H1 (cell line): Measurements from ENCODE around the gene TMEM89. TPM values are rescaled to one million over a fixed set of nuclear protein-coding genes. Genes with fewer than 3 reads are reported as not detected.

ENCODE experiments used
- CTCF ChIA-PET: fragments of 300-600 bp; sonication (Branson Sonifier 250); formaldehyde crosslinking; loops from one replicate; lab custom pipeline; 2021; ENCODE audit not compliant: partially characterized antibody; lab: Charles Lee
- POLR2A ChIA-PET: fragments of 300-600 bp; sonication (Branson Sonifier 250); formaldehyde crosslinking; loops from one replicate; lab custom pipeline; 2021; ENCODE audit warnings: inconsistent platforms; ENCODE audit not compliant: partially characterized antibody; lab: Charles Lee
- DNase-seq, 2 experiments: peaks; one replicate each; pipeline versions ENCODE4 v3.0.0 to v3.0.0-alpha.2; 2010 to 2022; ENCODE audit warnings: low spot score in 2 of 2, low read depth in 1 of 2, mixed read lengths in 1 of 2
- FAIRE-seq: peaks from 2 replicates; lab custom pipeline; 2011; peaks lifted over from hg19 to GRCh38; lab: Jason Lieb, UNC
- H2AFZ ChIP-seq: 2 replicates; pipeline ENCODE4 v1.8.1; 2012; ENCODE audit warnings: low read length, inconsistent platforms
- H2AK5ac ChIP-seq: 2 replicates; pipeline ENCODE4 v1.6.1; 2013; ENCODE audit warnings: low read depth, low read length
- H2BK120ac ChIP-seq: replicated peaks from 2 replicates; pipeline ENCODE3; 2013; ENCODE audit warnings: low read depth, low read length, inconsistent platforms
- H2BK12ac ChIP-seq: 2 replicates; pipeline ENCODE4 v1.6.1; 2013; ENCODE audit warnings: low read depth, low read length
- H2BK15ac ChIP-seq: 2 replicates; pipeline ENCODE4 v1.6.1; 2013; ENCODE audit warnings: low read length
- H2BK20ac ChIP-seq: 2 replicates; pipeline ENCODE4 v1.6.1; 2013; ENCODE audit warnings: low read length
- H2BK5ac ChIP-seq: 2 replicates; pipeline ENCODE4 v1.6.1; 2013; ENCODE audit warnings: low read depth, low read length
- H3K14ac ChIP-seq: 2 replicates; pipeline ENCODE4 v1.6.1; 2013; ENCODE audit warnings: inconsistent platforms; ENCODE audit not compliant: insufficient read length
- H3K18ac ChIP-seq: 2 replicates; pipeline ENCODE4 v1.6.1; 2013; ENCODE audit warnings: low read length; ENCODE audit errors: extremely low read depth
- H3K23ac ChIP-seq: 2 replicates; pipeline ENCODE4 v1.6.1; 2013; ENCODE audit warnings: inconsistent platforms; ENCODE audit not compliant: insufficient read length
- H3K23me2 ChIP-seq: 2 replicates; pipeline ENCODE4 v1.6.1; 2013; ENCODE audit warnings: low read depth, low read length
- H3K27ac ChIP-seq: 2 replicates; pipeline ENCODE4 v1.6.1; 2011; ENCODE audit warnings: low read depth, low read length, inconsistent platforms
- H3K27me3 ChIP-seq, 4 experiments: replicated peaks in 1 of 4; 1 replicate in 1 of 4; 2 replicates in 3 of 4; pipeline versions ENCODE4 v1.6.1 to v1.8.1; 2011 to 2013; ENCODE audit warnings: low read length in 3 of 4, mild to moderate bottlenecking in 3 of 4, inconsistent platforms in 2 of 4, mixed read lengths in 2 of 4, moderate library complexity in 1 of 4; ENCODE audit not compliant: control insufficient read depth in 3 of 4, insufficient read depth in 3 of 4; ENCODE audit errors: extremely low read depth in 1 of 4
- H3K36me3 ChIP-seq, 4 experiments: 2 replicates each; pipeline versions ENCODE4 v1.6.1 to v1.8.1; 2011 to 2013; ENCODE audit warnings: mild to moderate bottlenecking in 4 of 4, low read length in 3 of 4, moderate library complexity in 2 of 4, control low read depth in 1 of 4, inconsistent platforms in 1 of 4; ENCODE audit not compliant: insufficient read depth in 4 of 4, control insufficient read depth in 2 of 4
- H3K4ac ChIP-seq: replicated peaks from 2 replicates; pipeline ENCODE3; 2013; ENCODE audit warnings: low read length, low read depth, mixed read lengths, inconsistent platforms; ENCODE audit not compliant: insufficient read length
- H3K4me1 ChIP-seq, 4 experiments: replicated peaks in 1 of 4; 1 replicate in 1 of 4; 2 replicates in 3 of 4; pipeline versions ENCODE4 v1.6.1 to v1.8.1; 2011 to 2013; ENCODE audit warnings: low read length in 3 of 4, inconsistent platforms in 2 of 4, mixed read lengths in 1 of 4; ENCODE audit not compliant: insufficient read depth in 4 of 4, control insufficient read depth in 3 of 4
- H3K4me2 ChIP-seq, 2 experiments: 2 replicates each; pipeline versions ENCODE4 v1.6.1 to v1.8.1; 2011 to 2013; ENCODE audit warnings: low read depth in 2 of 2, low read length in 2 of 2, control low read depth in 1 of 2, inconsistent platforms in 1 of 2, mild to moderate bottlenecking in 1 of 2; ENCODE audit not compliant: insufficient read depth in 1 of 2
- H3K4me3 ChIP-seq, 4 experiments: fragments of 200-600, 300-600 bp in 1 of 4; sonication (generic), shearing (Covaris generic), sonication (Bioruptor Twin) in 1 of 4; 2 replicates each; pipeline versions ENCODE4 v1.5.1 to v1.8.1; 2011 to 2016; ENCODE audit warnings: low read length in 4 of 4, low read depth in 3 of 4, control low read depth in 2 of 4, inconsistent platforms in 2 of 4, mild to moderate bottlenecking in 2 of 4, mixed read lengths in 1 of 4, moderate library complexity in 1 of 4; ENCODE audit not compliant: insufficient read depth in 2 of 4; ENCODE audit errors: extremely low read depth in 1 of 4
- H3K56ac ChIP-seq: replicated peaks from 2 replicates; pipeline ENCODE3; 2013; ENCODE audit warnings: low read depth, mild to moderate bottlenecking, mixed read lengths, low read length, inconsistent platforms; ENCODE audit not compliant: insufficient read length
- H3K79me1 ChIP-seq: 2 replicates; pipeline ENCODE4 v1.6.1; 2013; ENCODE audit warnings: low read depth, low read length, control low read depth
- H3K79me2 ChIP-seq, 2 experiments: 2 replicates each; pipeline versions ENCODE4 v1.6.1 to v1.8.1; 2012 to 2013; ENCODE audit warnings: low read length in 2 of 2, mild to moderate bottlenecking in 2 of 2, inconsistent platforms in 1 of 2; ENCODE audit not compliant: insufficient read depth in 2 of 2, control insufficient read depth in 1 of 2
- H3K9ac ChIP-seq, 4 experiments: replicated peaks in 1 of 4; 1 replicate in 1 of 4; 2 replicates in 3 of 4; pipeline versions ENCODE4 v1.6.1 to v1.8.1; 2011 to 2013; ENCODE audit warnings: low read depth in 3 of 4, low read length in 3 of 4, control low read depth in 2 of 4, mild to moderate bottlenecking in 2 of 4, moderate library complexity in 2 of 4, inconsistent platforms in 1 of 4; ENCODE audit errors: extremely low read depth in 1 of 4
- H3K9me3 ChIP-seq, 2 experiments: 2 replicates each; pipeline versions ENCODE4 v1.6.1 to v1.8.1; 2012 to 2013; ENCODE audit warnings: mild to moderate bottlenecking in 2 of 2, moderate library complexity in 2 of 2, control low read depth in 1 of 2, inconsistent platforms in 1 of 2, low read depth in 1 of 2, low read length in 1 of 2, mixed read lengths in 1 of 2; ENCODE audit not compliant: insufficient read depth in 2 of 2
- H4K20me1 ChIP-seq, 2 experiments: replicated peaks in 1 of 2; 2 replicates each; pipeline versions ENCODE3 to v1.8.1; 2011 to 2013; ENCODE audit warnings: inconsistent platforms in 2 of 2, low read length in 2 of 2, mild to moderate bottlenecking in 1 of 2; ENCODE audit not compliant: insufficient read depth in 2 of 2, control insufficient read depth in 1 of 2
- H4K5ac ChIP-seq: 2 replicates; pipeline ENCODE4 v1.6.1; 2013; ENCODE audit warnings: low read length, low read depth, mixed read lengths, inconsistent platforms; ENCODE audit not compliant: insufficient read length
- H4K8ac ChIP-seq: 2 replicates; pipeline ENCODE4 v1.8.0; 2013; ENCODE audit warnings: mild to moderate bottlenecking, moderate library complexity, low read length, inconsistent platforms; ENCODE audit not compliant: insufficient read depth; ENCODE audit errors: extremely low read depth
- H4K91ac ChIP-seq: replicated peaks from 2 replicates; pipeline ENCODE3; 2013; ENCODE audit warnings: low read length, mixed read lengths, inconsistent platforms; ENCODE audit not compliant: insufficient read length
- BRCA1 ChIP-seq: IDR thresholded peaks from 2 replicates; pipeline ENCODE4 v1.6.1; 2012; ENCODE audit warnings: low read depth, low read length, improper control_type of control experiment
- CHD1 ChIP-seq: IDR thresholded peaks from 2 replicates; pipeline ENCODE4 v1.6.1; 2012; ENCODE audit warnings: low read depth, low read length, improper control_type of control experiment
- CHD2 ChIP-seq: IDR thresholded peaks from 2 replicates; pipeline ENCODE4 v1.6.1; 2012; ENCODE audit warnings: low read length, improper control_type of control experiment
- CTBP2 ChIP-seq: IDR thresholded peaks from 2 replicates; pipeline ENCODE4 v1.7.0; 2011; ENCODE audit warnings: borderline replicate concordance, mild to moderate bottlenecking, moderate library complexity, mixed read lengths, low read length; ENCODE audit not compliant: insufficient read depth, insufficient read length
- JUND ChIP-seq: IDR thresholded peaks from 2 replicates; pipeline ENCODE4 v1.6.1; 2011; ENCODE audit warnings: mild to moderate bottlenecking, improper control_type of control experiment, low read length
- POU5F1 ChIP-seq: IDR thresholded peaks from 2 replicates; pipeline ENCODE4 v1.6.1; 2011; ENCODE audit warnings: low read depth, mild to moderate bottlenecking, low read length, moderate library complexity
- RBBP5 ChIP-seq: IDR thresholded peaks from 2 replicates; pipeline ENCODE4 v1.7.1; 2012; ENCODE audit warnings: low read depth, mild to moderate bottlenecking, inconsistent platforms, low read length, moderate library complexity, borderline replicate concordance
- RNF2 ChIP-seq: fragments of 200-900, 300-1000 bp; sonication (generic); IDR thresholded peaks from 2 replicates; pipeline ENCODE4 v1.7.1; 2016; ENCODE audit warnings: borderline replicate concordance, low read depth, mild to moderate bottlenecking, antibody characterized with exemption, low read length; ENCODE audit not compliant: poor library complexity, severe bottlenecking; ENCODE audit errors: missing control alignments
- SIRT6 ChIP-seq: IDR thresholded peaks from one replicate; pipeline ENCODE4 v1.7.1; 2012; ENCODE audit warnings: low read length, inconsistent platforms
- SP4 ChIP-seq: IDR thresholded peaks from 2 replicates; pipeline ENCODE4 v1.6.1; 2012; ENCODE audit warnings: low read length, inconsistent platforms
- SRF ChIP-seq: IDR thresholded peaks from 2 replicates; pipeline ENCODE4 v1.6.1; 2011; ENCODE audit warnings: mild to moderate bottlenecking, low read depth, low read length, moderate library complexity
- WGBS, 2 experiments: shearing (Covaris generic) in 1 of 2; methylation state at CpG; one replicate each; pipeline versions ENCODE4 v1.1.6 to v1.1.7; 2013 to 2015; ENCODE audit warnings: low lambda C conversion rate in 2 of 2, mixed read lengths in 2 of 2, inconsistent platforms in 1 of 2, low coverage in 1 of 2, missing lambda C conversion rate in 1 of 2; ENCODE audit not compliant: insufficient replicate concordance in 2 of 2, insufficient coverage in 1 of 2, insufficient read length in 1 of 2; ENCODE audit errors: extremely low coverage in 1 of 2, missing lambda C conversion rate in 1 of 2; 5-methylcytosine and 5-hydroxymethylcytosine counted together
- polyA plus RNA-seq, 7 experiments: library from polyadenylated mRNA; depleted of rRNA in 3 of 7; stranded (reverse) in 5 of 7; unstranded in 2 of 7; fragments of >200 nt in 5 of 7; fragments of 200-250 nt in 2 of 7; gene quantifications; 1 replicate in 5 of 7; 2 replicates in 1 of 7; 4 replicates in 1 of 7; pipeline versions ENCODE4 v1.2.1 to v1.2.3, GENCODE V29; 2011 to 2013; ENCODE audit warnings: missing spikeins in 2 of 7, mixed read lengths in 2 of 7
- total RNA-seq: library from RNA; stranded (reverse); fragmentation: NEBNext Ultra II Directional; extraction: Animal tissue kit (Norgen Biotek cat#: 25700); gene quantifications from 2 replicates; pipeline ENCODE4 v1.2.1, GENCODE V29; 2021
- TF ChIP-seq, protein P1 (sequence below): IDR thresholded peaks from 2 replicates; pipeline ENCODE4 v1.6.1; 2011; ENCODE audit warnings: low read depth, mild to moderate bottlenecking, low read length; ENCODE audit not compliant: insufficient read depth
- TF ChIP-seq, protein P2 (sequence below): IDR thresholded peaks from 2 replicates; pipeline ENCODE4 v1.6.1; 2012; ENCODE audit warnings: inconsistent platforms

TMEM89 gene
- total and polyA plus RNA-seq, 2 of the 8 experiments (the other 6 are each of a cell fraction or from before 2014, with no cell fraction given): not detected

DNA sequence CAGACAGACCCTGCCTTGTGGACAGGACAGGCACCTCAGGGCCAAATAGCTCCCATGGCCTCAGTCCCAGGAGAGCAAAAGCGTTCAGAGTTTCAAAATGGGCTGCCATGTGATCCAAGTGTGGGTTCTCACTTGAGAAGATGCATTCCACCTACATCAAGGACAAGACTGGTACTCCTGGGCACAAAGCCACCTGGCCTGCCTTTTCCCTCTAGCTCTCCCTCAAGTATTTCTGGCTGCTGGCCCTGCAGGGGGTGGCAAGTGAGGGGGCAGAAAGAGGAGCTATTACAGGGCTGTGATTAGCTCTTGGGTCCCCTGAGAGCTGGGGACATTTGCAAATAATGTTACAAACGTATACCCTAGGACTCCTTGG lies 20.0 kb downstream of the TMEM89 start:
- peaks cover 4 to 43% of the 10 kb centered on the region in 2 experiments for H4K20me1 ChIP-seq
- H3K27ac ChIP-seq: no peak overlapping the region
- no peak overlapping the region for H2BK120ac ChIP-seq
- H3K4me3 ChIP-seq: no peak overlapping the region
- H2BK20ac ChIP-seq: no peak overlapping the region
- no peak overlapping the region for H3K9ac ChIP-seq
- no peak overlapping the region for H3K23ac ChIP-seq
- H3K4me1 ChIP-seq: no peaks in the 10 kb centered on the region
- no peaks in the 10 kb centered on the region for H3K23me2 ChIP-seq
- H3K9me3 ChIP-seq: no peaks in the 10 kb centered on the region
- H4K91ac ChIP-seq: no peak overlapping the region
- H3K79me1 ChIP-seq: peaks cover 2% of the 10 kb centered on the region; the same call in 1 of the 2 replicates
- ChIA-PET POLR2A (interaction anchor here (1.0 to 2.0 kb wide), 8 partner anchors 11 to 93 kb away, joined by 3 to 5 read pairs (median 4); partner anchors contain the start of genes CELSR3 and SLC26A6), CTCF (interaction anchor here (0.8 to 1.2 kb wide), 2 partner anchors 19 to 30 kb away, joined by 3 read pairs; partner anchors contain the start of gene TMEM89)
- H2AFZ ChIP-seq: no peak overlapping the region
- H3K4me2 ChIP-seq: no peak overlapping the region
- H2BK15ac ChIP-seq: no peak overlapping the region
- H3K79me2 ChIP-seq: no peaks in the 10 kb centered on the region; a peak in 1 of 4 replicates
- no peak for FAIRE-seq
- H3K14ac ChIP-seq: no peak overlapping the region
- no peak overlapping the region for H4K8ac ChIP-seq
- H3K4ac ChIP-seq: no peak overlapping the region
- no peak for DNase-seq
- H4K5ac ChIP-seq: no peak overlapping the region
- no peak overlapping the region for H2BK12ac ChIP-seq
- no peak overlapping the region for H2AK5ac ChIP-seq
- WGBS, 2 experiments: 90% methylated on average over 2 of the region's 2 CpGs; no CpG with 5 or more reads in 1 of the 2 experiments
- H3K27me3 ChIP-seq: no peaks in the 10 kb centered on the region
- H2BK5ac ChIP-seq: no peak overlapping the region
- peaks cover 56 to 73% (median 70%) of the 10 kb centered on the region in 4 experiments for H3K36me3 ChIP-seq
- no peak overlapping the region for H3K56ac ChIP-seq
- H3K18ac ChIP-seq: no peak overlapping the region
- no peak for TF ChIP-seq SIRT6
- no peak for TF ChIP-seq BRCA1
- TF ChIP-seq, protein P1, sequence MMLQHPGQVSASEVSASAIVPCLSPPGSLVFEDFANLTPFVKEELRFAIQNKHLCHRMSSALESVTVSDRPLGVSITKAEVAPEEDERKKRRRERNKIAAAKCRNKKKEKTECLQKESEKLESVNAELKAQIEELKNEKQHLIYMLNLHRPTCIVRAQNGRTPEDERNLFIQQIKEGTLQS: no peak
- no peak for TF ChIP-seq SP4
- no peak for TF ChIP-seq CHD2
- TF ChIP-seq, protein P2, sequence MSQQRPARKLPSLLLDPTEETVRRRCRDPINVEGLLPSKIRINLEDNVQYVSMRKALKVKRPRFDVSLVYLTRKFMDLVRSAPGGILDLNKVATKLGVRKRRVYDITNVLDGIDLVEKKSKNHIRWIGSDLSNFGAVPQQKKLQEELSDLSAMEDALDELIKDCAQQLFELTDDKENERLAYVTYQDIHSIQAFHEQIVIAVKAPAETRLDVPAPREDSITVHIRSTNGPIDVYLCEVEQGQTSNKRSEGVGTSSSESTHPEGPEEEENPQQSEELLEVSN: no peak
- TF ChIP-seq SRF: no peak
- TF ChIP-seq POU5F1: no peak
- no peak for TF ChIP-seq JUND
- TF ChIP-seq CHD1: no peak
- TF ChIP-seq CTBP2: no peak
- TF ChIP-seq RBBP5: no peak
- no peak for TF ChIP-seq RNF2
